Cerebellar nuclear complex (tissue), 1 donor: ENCODE data around the gene GTPBP2.
A peak's percentile ranks its signal among the peaks of the same experiment; 100 is the strongest.
"Not testable (repeated sequence)": the region's sequence is repeated elsewhere in the genome, so short reads cannot be mapped to it uniquely, and the experiment has no call there.

Experiments used
- DNase-seq, 2 experiments: peaks; one replicate each; lab custom pipeline; 2025; lab: John Stamatoyannopoulos, UW

GTPBP2 gene

DNA sequence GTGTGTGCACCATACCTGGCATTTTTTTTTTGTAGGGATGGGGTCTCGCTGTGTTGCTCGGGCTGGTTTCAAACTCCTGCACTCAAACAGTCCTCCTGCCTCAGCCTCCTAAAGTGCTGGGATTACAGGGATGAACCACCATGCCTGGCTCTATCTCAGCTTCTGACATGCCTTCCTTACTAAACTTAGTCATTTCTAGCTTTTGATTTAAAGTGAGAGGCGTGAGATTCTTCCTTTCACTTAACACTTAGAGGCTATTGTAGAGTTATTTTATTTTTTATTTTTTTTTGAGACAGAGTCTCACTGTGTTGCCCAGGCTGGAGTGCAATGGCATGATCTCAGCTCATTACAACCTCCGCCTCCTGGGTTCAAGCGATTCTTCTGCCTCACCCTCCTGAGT, 33.9 kb upstream of the GTPBP2 start:
- DNase-seq, result not testable (repeated sequence)

DNA sequence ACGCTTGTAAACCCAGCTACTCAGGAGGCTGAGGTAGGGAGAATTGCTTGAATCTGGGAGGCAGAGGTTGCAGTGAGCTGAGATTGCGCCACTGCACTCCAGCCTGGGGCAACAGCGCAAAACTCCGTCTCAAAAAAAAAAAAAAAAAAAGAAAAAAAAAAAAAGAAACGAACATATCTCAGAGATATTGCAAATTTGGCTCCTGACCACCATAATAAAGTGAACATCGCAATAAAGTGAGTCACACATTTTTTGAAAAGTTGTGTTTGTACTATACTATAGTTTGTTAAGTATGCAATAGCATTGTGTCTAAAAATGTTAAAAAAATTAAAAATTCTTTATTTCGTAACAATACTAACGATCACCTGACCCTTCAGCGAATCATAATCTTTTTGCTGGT, 29.1 kb upstream of the GTPBP2 start:
- DNase-seq, result no peak

DNA sequence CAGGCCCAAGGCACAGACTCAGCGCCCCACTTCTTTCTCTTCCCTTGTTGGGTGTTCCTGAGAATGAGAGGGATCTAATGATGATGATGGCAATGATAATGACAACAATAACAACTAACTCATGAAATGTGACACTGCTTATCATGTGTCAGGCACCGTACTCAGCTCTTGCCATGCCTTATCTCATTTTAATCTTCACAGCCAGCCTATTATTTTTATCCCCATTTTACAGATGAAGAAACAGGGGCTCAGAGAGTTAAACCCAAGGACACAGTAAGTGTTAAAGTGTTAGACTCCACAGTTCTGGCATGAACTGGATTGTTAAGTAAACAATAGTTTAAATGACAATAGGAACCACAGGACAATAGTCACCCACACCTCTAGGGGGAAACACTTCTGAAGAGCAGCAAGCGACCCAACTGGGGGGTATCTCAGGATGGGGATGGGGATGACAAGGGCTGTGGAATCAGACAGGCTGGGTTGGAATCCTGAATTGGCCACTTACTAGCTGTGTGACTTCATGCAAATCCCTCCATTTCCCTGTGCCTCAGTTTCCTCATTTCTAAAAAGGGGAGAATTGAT, 28.2 kb upstream of the GTPBP2 start:
- no peak for DNase-seq

DNA sequence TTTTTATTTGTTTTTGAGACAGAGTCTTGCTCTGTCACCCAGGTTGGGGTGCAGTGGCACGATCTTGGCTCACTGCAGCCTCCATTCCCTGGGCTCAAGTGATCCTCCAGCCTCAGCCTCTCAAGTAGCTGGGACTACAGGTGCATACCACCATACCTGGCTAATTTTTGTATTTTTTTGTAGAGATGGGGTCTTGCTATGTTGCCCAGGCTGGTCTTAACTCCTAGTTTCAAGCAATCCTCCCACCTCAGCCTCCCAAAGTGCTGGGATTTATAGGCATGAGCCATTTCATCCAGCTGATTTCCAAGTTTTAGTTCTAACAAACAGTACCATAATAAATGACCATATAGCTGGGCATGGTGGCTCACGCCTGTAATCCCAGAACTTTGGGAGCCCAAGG, 23.8 kb upstream of the GTPBP2 start:
- not testable (repeated sequence) for DNase-seq

DNA sequence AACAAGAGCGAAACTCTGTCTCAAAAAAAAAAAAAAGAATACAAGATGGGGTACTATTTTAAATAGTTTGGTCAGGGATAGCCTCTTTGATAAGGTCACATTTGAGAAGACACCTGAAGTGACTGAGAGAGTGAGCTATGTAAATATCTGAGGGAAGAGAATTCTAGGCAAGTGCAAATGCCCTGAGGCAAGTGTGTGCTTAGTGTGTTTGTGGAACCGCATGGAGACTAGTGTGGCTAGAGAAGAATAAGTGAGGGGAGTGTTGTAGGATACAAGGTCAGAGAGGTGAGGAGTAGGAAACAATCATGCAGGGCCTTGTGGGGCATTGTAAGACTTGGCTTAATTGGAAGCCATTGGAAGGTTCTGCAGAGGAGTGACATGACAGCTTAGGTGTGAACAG, 19.2 kb upstream of the GTPBP2 start:
- no peak for DNase-seq

DNA sequence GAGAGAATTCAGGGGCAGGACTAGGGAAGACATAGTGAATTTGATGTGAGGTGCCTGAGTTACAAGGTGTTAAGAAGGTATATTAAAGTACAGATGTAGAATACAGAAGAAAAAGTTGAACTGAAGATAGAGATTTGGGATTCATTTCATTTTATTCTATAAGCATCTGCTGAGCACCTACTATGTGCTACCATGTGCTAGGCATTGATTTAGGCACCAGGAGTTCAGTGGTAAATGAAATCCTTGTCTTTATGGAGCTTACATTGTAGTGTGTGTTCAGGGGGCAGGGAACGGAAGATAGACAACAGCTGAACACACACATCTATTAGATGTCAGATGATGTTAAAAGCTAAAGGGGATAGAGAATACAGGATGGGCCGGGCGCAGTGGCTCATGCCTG, 18.5 kb upstream of the GTPBP2 start:
- no peak for DNase-seq

DNA sequence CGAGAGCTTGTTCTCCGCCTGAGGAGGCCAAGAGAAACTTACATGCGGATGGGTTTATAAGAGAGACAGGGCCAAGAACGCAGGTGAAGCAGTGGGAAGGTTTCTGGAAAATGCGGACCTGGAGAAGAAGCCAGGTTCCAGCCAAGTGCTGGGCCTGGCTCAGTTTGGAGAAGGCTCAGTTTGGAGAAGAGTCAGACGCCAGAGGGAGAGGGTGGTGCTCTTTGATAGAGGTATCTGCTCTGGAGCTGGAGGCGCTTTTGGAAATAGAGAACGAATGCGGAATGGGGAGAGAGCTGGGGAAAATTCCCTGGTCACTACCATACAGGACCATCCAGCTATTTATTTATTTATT, 16.5 kb upstream of the GTPBP2 start:
- no peak for DNase-seq

DNA sequence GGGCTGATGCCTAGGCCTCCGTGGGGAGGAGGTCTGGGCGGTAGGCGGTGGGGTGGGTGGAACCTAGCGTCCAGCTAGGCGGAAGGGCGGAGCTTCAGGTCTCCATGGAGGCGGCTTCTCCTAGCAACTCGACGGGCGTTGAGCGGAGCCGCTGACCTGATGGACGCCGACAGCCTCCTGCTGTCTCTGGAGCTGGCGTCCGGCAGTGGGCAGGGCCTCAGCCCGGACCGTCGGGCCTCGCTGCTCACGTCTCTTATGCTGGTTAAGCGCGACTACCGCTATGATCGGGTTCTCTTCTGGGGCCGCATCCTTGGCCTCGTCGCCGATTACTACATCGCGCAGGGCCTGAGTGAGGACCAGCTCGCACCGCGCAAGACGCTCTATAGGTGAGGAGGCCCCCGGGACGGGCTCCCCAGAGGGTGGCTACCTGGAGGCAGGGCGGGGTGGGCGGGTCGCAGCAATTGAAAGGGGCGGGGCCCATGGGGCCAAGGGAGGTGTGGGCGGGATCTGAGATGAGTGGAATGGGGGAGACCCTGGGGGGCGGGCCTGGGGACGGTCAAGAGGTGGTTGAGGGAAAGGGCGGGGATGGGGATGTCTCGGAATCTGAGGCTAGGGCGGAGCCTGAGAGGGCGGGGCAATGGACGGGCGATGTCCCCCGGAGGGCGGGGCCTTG, 16.0 kb upstream of the GTPBP2 start, which contains the start of gene RSPH9:
Gene RSPH9 (plus strand): TSS at position 97 of the 673 bp plus-strand sequence. CDS start 63 bp downstream, at position 160.
- no peak for DNase-seq

DNA sequence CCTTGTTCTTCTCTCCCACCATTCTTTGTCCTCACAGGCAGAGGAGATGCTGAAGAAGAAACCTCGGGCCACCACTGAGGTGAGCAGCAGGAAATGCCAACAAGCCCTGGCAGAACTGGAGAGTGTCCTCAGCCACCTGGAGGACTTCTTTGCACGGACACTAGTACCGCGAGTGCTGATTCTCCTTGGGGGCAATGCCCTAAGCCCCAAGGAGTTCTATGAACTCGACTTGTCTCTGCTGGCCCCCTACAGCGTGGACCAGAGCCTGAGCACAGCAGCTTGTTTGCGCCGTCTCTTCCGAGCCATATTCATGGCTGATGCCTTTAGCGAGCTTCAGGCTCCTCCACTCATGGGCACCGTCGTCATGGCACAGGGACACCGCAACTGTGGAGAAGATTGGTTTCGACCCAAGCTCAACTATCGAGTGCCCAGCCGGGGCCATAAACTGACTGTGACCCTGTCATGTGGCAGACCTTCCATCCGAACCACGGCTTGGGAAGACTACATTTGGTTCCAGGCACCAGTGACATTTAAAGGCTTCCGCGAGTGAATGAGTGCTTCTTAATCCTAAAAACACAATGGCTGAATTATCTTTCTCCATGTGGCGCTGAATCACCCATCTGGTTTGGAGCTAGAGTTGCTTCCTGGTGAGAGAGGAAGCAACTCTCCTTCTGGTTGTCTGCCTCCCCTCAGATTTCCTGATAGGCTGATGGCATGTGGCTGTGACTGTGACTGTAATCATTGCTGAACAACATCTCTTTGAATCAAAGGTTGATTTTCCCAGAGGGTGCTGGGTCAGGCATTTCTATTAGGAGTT, 11.1 kb upstream of the GTPBP2 start:
- no peak for DNase-seq

DNA sequence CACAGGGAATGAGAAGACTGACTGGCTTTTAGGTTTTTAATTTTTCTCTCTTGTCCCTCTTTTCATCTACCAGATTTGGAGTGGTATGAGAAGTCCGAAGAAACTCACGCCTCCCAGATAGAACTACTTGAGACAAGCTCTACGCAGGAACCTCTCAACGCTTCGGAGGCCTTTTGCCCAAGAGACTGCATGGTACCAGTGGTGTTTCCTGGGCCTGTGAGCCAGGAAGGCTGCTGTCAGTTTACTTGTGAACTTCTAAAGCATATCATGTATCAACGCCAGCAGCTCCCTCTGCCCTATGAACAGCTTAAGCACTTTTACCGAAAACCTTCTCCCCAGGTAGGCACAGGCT, 7.2 kb upstream of the GTPBP2 start:
- DNase-seq, result no peak

DNA sequence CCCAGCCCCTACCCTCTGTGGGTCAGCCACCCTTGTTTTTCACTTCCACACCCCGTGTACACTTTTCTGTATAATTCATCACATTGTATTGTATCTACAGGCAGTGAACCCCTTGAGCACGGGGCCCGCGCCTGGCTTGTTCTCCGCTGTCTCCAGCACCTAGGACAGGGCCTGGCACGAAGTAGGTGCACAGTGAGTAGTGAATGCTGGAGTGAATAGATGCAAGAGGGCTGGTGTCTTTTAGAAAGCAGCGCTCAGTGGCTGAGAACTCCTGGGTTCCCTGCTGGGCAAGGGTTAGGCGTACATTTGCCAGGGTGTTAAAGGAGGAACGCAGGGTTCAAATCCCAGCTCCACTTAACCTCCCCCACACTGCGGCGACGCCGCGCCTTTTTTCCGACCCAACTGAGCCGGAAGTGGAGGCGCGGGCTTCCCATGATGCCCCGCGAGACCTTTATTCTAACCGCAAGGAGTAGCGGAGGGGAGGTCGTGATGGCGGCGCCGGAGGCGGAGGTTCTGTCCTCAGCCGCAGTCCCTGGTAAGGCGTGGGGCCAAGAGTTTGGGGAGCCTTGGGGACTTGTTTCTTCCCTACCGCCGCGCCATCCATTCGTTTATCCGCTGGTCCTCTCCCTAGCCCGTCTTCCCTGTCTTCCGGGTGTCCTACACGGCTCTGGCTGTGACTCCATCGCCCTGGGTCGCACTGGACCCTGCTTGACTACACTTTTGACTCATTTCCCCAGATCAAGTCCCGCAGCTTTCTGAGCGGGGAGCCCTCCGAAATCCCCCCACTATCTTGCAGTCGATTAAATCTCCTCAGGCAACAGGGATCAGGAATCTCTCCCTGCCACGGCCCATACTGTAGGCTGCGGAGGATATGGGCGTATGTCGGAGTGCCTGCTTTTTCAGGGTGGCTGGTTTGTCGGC, 6.6 kb upstream of the GTPBP2 start, which contains the start of gene MAD2L1BP:
Gene MAD2L1BP (plus strand): TSS at position 454 of the 921 bp plus-strand sequence. CDS start 36 bp downstream, at position 490.
- DNase-seq, result peak in 1 of 2 experiments; percentile 30

DNA sequence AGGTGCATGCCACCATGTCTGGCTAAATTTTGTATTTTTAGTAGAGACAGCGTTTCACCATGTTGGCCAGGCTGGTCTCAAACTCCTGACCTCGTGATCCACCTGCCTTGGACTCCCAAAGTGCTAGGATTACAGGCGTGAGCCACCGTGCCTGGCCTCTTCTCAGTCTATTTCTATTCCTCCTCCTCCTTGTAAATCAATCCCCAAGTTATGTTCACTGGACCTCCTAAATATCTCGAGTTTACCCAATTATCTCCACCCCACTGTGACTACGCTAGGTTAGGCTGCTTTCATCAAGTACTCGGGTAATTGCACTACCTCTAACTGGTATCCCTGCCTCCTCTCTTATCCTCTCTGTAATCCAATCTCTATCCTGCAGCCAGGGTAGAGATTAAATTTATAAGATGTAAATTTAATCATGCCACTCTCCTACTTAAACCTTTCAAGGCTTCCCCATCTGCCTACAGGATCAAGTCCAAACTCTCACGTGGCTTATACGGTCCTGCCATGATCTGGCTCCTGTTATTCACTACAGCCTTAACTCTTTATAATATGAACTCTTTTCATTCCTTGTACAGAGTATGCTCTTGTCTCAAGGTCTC, 5.7 kb upstream of the GTPBP2 start:
- DNase-seq, result no peak

DNA sequence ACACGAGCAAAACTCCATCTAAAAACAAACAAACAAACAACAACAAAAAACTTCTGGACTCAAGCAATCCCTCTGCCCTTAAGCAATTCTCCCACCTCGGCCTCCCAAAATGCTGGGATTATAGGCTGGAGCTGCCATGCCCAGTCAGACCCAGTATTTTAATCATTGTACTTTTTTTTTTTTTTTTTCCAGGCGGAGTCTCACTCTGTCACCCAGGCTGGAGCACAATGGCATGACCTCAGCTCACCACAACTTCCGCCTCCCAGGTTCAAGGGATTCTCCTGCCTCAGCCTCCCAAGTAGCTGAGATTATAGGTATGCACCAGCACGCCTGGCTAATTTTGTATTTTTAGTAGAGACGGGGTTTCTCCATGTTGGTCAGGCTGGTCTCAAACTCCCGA, 3.9 kb upstream of the GTPBP2 start:
- DNase-seq, result not testable (repeated sequence)

DNA sequence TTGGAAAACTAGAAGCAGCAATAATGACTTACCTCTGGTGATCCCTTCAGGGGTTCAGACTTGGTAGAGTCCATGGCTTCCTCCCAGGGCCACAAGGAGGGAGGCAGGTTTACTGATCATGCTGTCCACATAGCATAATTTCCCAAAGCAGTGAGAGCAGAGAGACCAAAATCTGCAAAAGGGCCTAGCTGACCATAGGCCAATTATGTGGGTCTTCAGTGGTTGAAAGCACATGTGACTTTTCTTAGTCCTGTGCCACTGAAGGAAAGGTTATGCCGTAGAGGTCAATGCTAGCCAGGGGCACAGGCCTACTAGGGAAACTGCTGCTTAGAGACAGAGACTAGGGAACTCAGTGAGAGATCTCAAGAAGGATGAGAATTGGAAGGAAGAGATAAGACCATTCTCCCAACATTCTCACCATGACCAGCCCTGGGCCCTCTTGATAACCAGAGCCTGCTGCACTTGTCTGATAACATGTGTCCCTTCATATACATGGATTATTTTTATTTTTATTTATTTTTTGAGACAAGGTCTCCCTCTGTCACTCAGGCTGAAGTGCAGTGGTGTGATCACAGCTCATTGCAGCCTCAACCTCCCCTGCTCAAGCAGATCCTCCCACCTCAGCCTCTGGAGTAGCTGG, 2.0 kb upstream of the GTPBP2 start:
- no peak for DNase-seq

DNA sequence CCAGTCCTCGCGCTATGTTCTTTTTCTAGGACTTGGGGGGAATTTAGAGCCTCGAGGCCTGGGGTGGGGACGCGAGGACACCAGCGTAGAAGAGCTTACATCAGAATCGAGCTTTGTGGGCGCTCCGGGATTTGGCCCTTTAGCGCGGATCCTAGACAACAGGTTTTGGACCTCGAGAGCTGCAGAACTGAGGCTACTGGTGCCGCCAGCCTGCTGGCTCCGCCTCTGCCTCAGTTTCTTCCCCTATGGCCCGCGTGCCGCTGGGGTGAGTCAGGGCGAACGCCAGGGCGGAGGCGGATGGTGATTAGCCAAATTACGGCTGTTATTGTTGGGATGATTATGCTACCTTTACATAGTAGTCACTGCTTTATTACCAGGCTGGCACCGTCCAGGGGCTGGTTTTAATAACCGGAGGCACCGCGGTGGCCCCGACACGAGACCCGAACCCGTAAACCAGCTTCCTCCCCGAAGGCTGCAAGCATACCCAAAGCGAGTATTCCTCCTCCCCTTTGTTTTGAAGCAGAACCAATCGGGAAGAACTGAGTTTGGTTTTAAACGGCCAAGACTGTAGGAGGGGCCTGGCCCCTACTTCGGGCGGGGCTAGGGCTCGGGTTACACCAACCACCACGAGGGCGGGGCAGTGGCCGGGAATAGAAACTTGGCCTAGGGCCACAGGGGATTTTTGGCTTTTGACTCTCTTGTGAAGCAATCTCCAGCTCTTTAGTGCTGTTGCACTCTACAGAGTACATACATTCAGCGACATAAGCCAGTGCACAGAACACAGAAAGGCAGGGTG, 639 bp upstream of the GTPBP2 start:
- peak; percentile 78 to 91 for DNase-seq

DNA sequence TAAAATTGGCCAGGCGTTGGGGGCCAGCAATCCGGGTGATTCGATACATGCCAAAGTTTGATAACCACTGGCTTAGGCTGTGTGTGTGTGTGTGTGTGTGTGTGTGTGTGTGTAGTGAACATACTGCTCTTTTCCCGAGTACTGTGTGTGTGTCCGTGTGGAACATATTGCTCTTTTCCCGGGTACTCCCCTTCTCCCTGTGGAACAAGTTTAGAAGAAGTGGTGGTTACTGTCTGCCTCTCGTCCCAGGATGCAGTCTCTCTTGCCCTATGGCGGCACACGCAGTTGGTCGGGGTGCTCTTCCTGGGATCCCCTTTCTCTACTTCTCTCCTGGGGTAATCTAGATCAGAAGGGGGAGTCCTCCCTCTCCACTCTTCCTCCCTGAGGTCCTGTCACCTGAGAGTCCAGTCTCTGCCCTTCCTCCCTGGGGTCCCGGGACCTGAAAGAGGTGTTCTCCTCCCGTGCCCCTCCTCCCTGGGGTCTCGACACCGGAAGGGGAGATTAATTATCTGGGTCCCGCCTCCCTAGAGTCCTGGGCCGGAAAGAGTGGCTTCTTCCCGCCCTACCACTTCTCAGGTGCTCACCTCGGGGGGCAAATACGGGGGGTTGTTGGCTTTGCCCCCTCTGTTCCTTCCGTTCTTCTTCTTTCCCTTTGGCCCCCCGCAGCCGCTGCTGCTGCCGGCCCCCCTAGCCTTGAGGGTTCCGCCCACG, 516 bp downstream of the GTPBP2 start:
- no peak for DNase-seq

DNA sequence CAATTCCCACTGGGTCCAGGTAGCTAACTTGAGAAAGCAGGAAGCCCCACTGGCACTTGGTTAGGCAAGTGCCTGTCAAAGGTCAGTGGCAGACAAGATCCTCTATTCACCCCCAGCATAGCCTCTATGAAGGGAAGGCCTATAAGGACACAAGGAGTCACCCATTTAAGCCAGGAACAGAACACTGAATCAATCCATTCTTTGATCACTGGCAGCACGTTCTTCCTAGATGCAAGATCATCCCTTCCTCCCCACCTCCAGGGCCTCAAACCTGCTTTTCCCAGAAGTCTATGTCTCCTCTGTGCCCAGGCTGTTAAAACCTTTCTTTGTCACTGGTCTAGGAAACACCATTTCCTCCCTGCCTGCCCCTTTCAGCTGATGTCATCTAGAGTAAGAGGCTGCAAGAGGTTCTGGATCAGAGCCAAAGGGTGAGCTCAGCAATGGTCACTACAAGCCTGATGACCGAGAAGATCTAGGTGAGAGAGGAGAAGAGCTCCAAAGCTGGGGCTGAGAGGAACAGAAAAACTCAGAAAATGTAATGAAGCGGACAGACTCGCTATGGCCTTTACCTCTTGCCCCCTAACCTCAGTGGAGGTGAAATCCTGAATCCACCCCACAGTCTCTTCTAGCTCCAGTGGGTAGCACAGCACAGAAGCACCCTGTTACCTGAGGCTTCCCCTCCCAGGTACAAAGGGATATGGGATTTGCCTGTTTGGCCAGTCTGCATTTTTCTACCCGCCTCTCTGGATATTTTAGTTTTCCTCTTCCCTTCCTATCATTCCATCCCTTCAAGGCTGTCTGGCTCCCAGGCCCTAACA, 1.8 kb downstream of the GTPBP2 start:
- peak in 1 of 2 experiments; percentile 8 for DNase-seq

DNA sequence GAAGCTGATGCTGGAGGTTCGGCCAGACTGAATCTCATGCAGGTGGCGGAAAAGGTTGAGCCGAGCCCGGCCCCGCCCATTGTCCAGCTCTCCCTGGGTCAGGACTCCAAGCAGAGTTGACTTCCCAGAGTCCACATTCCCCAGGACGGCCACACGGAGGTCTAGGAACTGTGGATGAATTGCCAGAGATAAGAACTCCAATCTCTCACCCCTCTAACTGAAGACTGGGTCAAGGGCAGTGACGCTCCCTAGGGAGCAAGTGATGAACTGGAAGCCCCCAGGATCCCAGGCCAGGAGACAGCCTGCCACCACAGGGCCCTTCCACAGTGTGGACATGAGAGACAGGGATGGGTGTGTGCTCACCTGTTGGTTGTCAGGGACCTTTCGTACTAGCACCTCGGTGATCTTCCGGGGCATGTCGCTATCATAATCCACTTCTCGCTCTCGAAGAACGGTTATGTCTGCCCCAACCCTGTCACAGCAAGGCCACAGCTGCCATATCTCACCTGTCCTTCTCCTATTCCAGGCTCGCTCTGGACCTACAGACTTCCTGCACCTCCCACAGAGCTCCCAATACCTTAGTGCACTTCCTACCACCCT, 3.6 kb downstream of the GTPBP2 start:
- no peak for DNase-seq
